ENCODE results near the gene PALMD.
A peak's percentile ranks its signal among the peaks of the same experiment; 100 is the strongest.

Gene PALMD, protein sequence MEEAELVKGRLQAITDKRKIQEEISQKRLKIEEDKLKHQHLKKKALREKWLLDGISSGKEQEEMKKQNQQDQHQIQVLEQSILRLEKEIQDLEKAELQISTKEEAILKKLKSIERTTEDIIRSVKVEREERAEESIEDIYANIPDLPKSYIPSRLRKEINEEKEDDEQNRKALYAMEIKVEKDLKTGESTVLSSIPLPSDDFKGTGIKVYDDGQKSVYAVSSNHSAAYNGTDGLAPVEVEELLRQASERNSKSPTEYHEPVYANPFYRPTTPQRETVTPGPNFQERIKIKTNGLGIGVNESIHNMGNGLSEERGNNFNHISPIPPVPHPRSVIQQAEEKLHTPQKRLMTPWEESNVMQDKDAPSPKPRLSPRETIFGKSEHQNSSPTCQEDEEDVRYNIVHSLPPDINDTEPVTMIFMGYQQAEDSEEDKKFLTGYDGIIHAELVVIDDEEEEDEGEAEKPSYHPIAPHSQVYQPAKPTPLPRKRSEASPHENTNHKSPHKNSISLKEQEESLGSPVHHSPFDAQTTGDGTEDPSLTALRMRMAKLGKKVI

DNA sequence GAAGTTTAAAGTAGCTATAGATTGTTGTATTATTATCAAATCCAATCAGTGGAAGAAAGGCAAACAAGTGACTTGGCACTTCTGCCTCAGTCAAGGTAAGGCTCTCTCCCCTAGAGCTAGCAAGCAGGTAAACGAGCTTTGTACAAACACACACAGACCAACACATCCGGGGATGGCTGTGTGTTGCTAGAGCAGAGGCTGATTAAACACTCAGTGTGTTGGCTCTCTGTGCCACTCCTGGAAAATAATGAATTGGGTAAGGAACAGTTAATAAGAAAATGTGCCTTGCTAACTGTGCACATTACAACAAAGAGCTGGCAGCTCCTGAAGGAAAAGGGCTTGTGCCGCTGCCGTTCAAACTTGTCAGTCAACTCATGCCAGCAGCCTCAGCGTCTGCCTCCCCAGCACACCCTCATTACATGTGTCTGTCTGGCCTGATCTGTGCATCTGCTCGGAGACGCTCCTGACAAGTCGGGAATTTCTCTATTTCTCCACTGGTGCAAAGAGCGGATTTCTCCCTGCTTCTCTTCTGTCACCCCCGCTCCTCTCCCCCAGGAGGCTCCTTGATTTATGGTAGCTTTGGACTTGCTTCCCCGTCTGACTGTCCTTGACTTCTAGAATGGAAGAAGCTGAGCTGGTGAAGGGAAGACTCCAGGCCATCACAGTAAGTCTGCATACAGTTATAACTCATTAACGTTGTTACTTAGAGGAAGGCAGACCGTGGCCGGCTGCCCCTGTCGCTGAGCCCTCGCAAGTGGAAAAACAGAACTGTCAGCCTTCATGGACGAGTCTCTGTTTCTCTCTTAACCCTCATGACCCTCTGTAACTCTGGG lies at the start of gene PALMD:
TSS of gene PALMD (plus strand) at position 415 of the 833 bp plus-strand sequence. CDS start at position 620, 205 bp downstream.
- DNase-seq (ENCODE audit: low read depth, low spot score) = no peak
- H3K27ac ChIP-seq = peak within 1 kb of the TSS; percentile 67

DNA sequence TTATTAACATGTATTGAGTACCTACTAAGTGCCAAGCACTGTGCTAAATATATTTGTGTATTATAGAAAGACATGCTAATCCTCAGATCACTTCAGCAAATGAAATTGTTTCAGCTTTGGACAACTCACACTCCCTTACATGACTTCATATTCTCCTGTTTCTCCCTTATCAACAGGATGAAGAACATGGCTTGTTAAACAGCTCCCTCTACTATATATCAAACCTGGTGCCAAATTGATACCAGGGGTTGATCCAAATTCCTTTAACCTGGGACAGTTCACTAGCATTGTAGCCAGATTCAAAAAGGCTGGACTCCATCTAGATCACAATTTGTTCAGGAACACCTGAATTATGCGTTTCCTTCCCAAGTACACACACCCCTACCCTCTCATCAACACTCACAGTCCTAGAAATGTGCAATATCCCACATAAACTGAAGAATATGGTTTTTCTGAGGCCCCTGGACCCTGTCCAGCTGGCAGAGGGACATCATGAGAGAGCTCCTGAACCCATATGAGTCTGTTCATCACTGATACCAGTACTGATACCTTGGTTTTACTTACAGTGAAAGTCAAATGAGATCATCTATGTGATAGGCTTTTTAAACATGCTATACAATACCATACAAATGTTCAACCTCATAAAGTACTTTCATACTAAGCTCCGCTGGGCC lies 47.0 kb upstream of the PALMD start:
- DNase-seq (ENCODE audit: low read depth, low spot score) = no peak
- no peak overlapping the region for H3K27ac ChIP-seq

DNA sequence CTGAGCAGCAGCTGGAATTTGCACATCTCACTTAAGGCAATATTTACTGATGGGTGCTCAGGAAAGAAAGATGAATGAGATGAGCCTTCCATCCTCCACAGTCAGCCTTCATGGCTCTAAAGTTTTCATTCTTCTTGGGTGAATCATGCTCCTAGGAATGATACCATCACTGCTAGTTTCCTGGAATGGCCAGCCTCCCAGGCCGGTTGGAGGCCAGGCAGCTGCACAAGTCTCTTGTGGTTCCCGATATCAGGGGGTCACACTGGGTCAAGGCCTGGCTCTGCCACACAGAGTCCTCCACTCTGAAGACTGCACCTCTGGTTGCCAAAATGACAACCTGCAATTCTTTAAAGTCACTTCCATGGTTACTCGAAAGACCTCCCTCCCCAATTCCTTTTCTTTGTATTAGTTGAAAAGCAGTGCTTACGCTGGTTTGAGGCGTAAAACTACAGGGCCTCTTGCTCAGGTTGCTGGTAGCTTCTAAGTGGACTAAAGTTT lies 46.2 kb upstream of the PALMD start:
- H3K27ac ChIP-seq = no peak overlapping the region
- no peak for DNase-seq (ENCODE audit: low read depth, low spot score)

DNA sequence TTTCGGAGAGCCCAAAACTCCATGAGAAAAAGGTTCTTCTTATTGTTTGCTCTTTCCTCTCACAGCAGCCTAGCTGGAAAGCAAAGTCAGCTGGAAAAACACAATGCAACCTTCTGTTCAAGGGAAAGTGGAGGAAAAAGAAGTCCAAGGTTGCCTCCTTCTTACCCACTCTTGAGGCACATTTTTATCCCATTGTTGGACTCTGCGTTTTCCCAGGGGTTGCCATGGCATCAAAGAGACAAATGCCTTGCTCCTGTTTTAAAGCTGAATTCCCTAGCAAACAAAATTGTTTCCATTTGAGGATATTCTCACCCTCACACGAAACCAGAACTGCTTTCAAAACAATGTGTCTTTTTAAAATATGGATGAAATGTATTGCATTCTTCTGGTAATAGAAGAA lies 45.1 kb upstream of the PALMD start:
- no peak for DNase-seq (ENCODE audit: low read depth, low spot score)
- no peak overlapping the region for H3K27ac ChIP-seq

DNA sequence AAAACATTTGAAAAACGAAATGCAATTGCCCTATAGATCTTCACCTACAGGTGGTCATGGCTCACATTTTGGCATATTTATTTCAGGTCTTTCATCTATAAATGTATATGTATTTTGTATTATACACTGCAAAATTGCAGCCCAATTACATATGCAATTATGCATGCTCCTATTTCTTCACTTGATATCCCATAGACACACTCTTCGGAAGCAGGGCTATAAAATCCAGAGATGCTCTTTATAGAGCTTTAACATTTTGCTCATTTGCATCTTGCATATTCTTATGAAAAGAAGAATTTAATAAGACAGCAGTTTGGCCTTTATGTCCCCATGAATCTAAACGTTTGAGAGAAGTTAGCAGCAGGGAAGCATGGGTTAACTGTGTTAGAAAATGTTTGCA lies 44.7 kb upstream of the PALMD start:
- no peak for DNase-seq (ENCODE audit: low read depth, low spot score)
- H3K27ac ChIP-seq = no peak overlapping the region

DNA sequence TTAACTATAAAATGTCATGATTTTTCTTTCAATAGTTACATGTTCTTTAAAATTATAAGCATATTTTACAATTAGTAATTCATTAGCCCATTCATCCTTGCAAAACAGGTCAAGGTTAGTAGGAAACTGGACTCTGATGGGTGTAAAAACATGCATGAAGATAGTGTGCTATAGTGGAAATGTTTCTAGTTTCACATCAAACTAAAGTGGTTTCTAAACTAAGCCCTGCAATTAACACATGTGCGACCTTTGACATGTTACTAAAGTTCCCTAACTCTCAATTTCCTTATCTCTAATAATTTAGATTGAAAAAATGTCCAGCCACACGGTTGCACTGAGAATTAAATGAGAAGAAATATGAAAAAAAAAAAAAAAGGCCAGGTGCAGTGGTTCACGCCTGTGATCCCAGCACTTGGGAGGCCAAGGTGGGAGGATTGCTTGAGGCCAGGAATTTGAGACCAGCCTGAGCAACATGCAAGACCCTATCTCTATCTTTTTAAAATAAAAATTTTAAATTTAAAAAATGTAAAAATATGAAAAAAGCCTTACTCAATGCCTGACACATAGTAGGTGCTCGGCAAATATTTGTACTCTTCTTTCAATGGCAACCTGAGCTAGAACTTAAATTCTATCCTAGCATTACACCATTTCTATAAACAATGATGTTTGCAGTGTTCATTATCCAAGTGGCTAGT lies 44.1 kb upstream of the PALMD start:
- DNase-seq (ENCODE audit: low read depth, low spot score) = no peak
- no peak overlapping the region for H3K27ac ChIP-seq

DNA sequence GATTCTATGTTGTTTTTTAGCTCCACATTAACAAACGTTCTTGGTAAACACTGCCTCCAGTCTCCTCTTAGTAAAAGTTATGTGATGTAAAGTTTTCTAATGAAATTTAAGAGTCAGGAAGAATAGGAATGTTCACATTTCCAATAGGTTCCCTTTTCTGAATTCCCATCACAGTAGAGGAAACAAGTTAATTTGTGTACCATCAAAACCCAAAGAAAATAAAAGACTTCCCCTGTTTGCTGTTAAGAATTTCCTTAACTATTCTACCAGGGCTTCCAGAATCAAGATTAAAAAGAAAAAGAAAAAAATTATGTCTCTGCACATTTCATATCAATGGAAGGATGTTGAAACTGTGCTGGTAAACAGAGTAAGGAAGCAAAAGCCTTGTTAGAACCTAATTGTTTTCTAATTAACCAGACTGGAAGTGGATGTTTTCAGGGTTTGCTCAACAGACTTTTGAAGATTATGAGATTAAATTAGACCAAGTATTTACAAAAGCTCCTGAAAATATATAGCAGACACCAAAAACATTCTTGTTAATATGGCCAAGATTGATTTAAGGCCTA lies 43.4 kb upstream of the PALMD start:
- no peak for DNase-seq (ENCODE audit: low read depth, low spot score)

DNA sequence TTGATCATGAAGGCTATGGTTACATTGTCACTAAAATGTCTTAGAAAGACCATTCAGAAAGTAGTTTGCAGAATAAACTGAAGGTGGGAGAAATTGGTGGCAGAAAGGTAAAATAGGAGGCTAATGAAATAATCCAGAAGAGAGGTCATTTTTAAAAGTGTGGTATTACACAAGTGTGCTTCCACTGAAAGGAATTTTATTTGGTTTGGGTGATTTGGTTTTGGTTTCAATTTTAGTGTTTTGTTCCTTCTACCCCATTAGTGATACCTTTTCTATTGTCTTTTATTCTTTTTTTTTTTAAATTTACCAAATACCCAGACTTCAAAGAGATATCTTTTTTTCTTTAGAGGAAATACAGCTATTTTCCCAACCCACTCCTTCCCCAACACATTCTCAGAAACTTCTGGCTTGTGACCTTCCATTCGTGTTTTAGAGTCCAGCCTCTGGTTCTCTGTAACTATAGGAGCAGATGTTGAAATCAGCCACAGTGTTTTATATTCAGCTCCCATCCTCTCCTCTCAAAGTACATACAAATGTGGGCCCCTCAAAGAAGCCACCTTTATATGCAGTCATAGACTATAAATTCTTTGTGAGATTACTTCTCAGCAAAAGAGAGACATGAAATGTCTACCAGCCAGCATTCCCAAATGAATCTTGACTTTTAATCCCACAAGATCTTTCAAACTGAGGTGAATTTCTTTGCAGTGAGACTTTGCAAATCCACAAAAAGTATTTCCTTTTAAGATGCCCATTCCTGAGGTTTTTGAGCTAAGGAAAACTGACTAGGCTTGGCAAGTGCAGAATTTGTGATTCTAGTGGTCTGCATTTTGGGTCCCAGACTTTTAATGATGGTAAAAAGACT lies 42.0 kb upstream of the PALMD start:
- no peak for DNase-seq (ENCODE audit: low read depth, low spot score)
- H3K27ac ChIP-seq = no peak overlapping the region

More for the DNA sequence above, 43.4 kb upstream of the PALMD start:
- H3K27ac ChIP-seq = no peak overlapping the region

DNA sequence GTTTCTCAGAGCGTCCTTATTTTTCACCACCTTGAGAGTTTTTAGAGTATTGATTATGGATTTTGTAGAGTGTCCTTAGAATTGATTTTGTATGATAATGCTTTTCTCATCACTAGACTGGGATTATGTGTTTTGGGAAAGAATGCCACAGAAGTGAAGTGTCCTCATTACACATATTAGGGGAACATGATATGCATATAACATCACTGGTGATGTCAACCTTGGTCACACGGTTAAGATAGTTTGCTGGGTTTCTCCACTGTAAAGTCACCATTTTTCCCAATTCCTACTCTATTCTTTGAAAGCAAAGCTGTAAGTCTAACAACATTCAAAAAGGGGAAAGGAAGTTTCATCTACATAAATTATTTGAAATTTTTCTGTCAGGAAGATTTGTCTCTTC lies 39.6 kb upstream of the PALMD start:
- no peak overlapping the region for H3K27ac ChIP-seq
- no peak for DNase-seq (ENCODE audit: low read depth, low spot score)

DNA sequence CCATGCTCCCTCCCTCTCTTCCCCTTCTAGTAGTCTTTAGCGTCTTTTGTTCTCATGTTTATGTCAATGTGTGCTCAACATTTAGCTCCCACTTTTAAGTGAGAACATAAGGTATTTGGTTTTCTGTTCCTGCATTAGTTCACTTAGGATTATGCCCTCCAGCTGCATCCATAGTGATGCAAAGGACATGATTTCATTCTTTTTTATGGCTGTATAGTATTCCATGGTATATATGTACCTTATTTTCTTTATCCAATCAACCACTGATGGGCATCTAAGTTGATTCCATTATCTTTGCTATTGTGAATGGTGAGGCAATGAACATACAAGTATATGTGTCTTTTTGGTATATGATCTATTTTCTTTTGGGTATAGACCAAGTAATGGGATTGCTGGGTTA lies 38.3 kb upstream of the PALMD start:
- DNase-seq (ENCODE audit: low read depth, low spot score) = no peak
- no peak overlapping the region for H3K27ac ChIP-seq

DNA sequence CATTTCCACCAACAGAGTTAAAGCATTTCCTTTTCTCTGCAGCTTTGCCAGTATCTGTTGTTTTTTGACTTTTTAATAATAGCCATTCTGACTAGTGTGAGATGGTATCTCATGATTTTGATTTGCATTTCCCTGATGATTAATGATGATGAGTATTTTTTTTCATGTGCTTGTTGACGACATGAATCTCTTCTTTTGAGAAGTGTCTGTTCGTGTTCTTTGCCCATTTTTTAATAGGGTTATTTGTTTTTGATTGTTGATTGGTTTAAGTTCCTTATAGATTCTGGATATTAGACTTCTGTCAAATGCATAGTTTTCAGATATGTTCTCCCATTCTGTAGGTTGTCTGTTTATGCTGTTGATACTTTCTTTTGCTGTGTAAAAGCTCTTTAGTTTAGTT lies 37.9 kb upstream of the PALMD start:
- no peak overlapping the region for H3K27ac ChIP-seq
- DNase-seq (ENCODE audit: low read depth, low spot score) = no peak

DNA sequence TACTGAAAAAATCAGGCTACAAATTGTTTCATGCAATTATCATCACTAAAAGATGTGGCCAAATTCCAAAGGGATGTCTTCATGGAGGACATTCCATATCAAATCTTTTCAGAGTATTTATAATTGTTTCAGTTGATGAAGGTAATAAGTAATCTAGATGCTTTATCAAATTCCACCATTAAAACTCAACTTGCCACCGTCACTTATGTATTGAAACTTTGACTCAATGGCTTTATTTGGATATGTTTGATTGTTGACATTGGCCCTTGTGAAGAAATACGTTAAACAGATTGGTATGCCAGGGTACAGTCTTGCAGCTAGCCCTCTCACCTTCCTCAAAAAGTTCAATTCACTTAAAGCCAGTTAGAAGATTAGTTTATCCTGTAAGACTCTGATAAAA lies 32.2 kb upstream of the PALMD start:
- H3K27ac ChIP-seq = no peak overlapping the region
- no peak for DNase-seq (ENCODE audit: low read depth, low spot score)

DNA sequence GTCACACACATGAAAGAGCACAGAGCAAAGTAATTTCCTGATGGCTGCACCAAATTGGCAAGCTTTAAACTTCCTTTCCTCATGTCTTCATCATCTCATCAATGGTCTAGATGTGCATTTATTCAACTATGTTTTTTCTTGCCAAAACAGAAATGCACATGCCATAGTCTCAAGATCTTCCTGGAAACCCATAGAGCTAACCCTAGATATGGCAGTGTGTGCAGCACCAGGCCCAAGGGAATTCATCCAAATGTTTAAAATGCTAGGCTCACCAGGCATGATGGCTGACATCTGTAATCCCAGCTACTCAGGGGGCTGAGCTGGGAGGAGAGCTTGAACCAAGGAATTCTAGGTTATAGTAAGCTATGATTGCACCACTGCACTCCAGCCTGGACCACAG lies 31.2 kb upstream of the PALMD start:
- DNase-seq (ENCODE audit: low read depth, low spot score) = no peak
- H3K27ac ChIP-seq = no peak overlapping the region

DNA sequence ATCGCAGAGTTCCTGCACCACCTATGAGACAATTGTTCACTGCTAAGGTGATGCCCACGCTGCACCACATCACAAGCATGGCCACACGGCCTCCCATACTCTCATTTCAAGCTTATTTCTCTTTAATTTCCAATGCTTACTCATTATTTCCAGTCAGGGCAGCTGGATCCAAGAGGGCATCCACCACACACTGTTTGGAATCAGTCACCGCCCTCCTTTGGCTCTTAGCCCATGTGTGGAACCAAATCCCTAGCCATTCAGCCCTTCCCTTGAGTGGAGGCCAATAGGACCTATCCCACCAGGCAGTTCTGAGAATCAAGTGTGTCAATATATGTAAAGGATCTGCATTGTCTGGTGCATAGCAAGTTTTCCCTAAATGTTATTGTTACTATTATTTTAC lies 26.3 kb upstream of the PALMD start:
- H3K27ac ChIP-seq = no peak overlapping the region
- DNase-seq (ENCODE audit: low read depth, low spot score) = no peak

DNA sequence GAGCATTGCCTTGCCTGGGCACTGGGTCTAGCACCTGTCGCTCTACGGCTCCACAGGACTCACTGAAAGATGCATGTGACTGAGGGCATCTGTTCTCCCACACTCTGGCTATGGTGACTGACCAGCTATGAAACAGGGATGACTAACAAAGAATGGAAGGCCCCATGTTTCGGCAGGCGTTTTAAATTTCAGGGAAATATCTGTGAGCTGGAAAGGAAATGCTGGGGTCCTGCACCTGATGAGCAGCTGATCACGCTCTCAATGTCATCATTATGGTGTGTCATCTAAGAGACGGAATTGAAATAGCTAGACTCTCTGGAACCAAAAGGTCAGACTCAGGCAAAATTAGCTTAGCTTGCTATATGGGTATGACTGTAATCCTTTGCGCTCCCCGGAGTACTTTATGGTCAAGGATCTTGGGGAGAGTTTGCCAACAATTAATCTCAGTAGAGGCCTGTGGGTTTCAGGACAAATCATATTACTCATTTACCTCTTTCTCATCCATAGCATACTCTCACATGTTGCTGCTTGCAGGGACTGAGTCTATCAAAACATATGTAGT lies 24.5 kb upstream of the PALMD start:
- peak; percentile 89 for DNase-seq (ENCODE audit: low read depth, low spot score)
- peak overlapping the region; percentile 58 for H3K27ac ChIP-seq

DNA sequence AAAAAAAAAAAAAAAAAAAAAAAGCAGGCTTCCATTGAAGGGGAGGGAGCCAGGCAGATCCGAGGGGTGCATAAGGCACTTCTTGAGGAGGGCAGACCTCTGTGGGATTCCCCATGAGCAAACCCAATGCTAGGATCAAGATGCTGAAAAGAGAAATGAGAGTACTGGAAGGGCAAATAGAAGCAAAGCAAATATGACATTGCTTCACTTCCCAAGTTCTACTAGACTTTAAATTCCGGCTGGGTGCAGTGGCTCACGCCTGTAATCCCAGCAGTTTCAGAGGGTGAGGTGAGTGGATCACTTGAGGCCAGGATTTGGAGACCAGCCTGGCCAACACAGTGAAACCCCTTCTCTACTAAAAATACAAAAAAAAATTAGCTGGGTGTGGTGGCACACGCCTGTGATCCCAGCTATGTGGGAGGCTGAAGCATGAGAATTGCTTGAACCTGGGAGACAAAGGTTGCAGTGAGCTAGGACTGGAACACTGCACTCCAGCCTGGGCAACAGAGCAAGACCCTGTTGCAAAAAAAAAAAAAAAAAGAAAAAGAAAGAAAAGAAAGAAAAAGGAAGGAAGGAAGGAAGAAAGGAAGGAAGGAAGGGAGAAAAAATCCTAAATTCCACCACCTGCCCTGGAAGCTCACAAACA lies 23.1 kb upstream of the PALMD start:
- no peak overlapping the region for H3K27ac ChIP-seq
- no peak for DNase-seq (ENCODE audit: low read depth, low spot score)

DNA sequence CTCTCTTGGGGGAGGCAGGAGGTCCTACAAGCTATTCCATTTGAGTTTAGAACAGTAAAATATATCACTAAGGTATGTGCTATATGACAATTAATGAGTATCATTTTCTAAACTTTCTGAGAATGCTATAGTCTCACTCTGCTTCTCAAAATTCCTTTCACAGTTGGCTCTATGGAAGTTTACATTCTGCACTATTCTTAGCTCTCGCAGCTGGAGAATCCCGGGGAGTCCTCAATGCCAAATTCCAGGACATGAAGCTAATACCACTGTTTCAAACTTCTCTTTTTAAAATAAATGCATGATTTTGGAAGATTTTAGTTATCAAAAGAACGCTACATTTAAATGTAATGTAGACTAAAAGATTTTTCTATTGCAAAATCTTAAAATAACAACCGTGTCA lies 22.4 kb upstream of the PALMD start:
- no peak overlapping the region for H3K27ac ChIP-seq
- no peak for DNase-seq (ENCODE audit: low read depth, low spot score)

DNA sequence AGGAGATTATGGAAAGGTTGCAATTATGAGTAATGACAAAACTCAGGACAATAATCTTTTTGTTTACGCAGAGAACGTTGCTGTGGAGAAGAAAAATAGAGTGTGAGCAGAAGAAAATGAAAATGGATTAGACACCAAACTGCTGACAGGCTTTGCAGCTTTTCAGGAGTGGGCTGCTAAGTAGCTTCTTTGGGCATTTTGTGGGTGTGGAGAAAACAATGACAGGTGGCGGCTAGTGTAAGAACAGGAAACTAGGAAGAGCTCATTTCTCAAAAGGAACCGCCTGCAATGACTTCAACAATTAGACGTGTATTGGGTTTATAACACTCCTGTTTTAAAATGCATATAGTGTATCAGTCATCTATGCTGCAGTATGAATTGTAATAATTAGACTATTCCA lies 18.3 kb upstream of the PALMD start:
- no peak for DNase-seq (ENCODE audit: low read depth, low spot score)

More for the DNA sequence above, 18.3 kb upstream of the PALMD start:
- no peak overlapping the region for H3K27ac ChIP-seq

Data from epithelial cell of prostate (primary cell).